ENCODE results near the gene UBL4B. TPM values are rescaled to one million over a fixed set of nuclear protein-coding genes. Genes with fewer than 3 reads are reported as not detected.

The UBL4B gene
- polyA plus RNA-seq, 2 of the 4 experiments (the other 2 are of a cell fraction): not detected

DNA sequence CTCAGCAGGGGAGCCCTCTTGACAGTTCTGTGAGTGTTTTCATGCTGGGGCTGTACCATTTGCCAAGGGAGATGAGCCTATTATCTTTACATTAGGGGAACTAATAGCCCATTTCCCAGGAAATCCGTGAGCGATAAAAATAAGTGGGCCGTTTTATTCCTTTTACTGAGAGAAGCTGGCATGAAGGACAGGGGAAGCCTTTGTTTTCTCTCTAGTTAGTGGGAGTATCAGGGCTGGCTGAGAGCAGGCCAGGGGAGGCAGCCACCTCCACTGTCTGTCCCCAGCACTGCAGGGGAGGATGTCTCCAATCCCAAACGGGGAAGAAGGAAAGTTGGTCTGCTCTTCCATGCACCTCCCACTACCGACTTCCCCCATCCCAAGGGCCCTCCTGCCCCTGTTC, 2.5 kb downstream of the UBL4B start:
- Histone ChIP-seq H3K4me1 (no peaks in the 10 kb centered on the region), H3K9me3 (no peaks in the 10 kb centered on the region), H3K4me3 (no peak overlapping the region), H3K4me2 (no peak overlapping the region), H3K27ac (no peak overlapping the region)
- no peak for TF ChIP-seq HEYL (CRISPR knock-in tag; IDR thresholded peaks at IDR 0.05)
- TF ChIP-seq, protein P1, sequence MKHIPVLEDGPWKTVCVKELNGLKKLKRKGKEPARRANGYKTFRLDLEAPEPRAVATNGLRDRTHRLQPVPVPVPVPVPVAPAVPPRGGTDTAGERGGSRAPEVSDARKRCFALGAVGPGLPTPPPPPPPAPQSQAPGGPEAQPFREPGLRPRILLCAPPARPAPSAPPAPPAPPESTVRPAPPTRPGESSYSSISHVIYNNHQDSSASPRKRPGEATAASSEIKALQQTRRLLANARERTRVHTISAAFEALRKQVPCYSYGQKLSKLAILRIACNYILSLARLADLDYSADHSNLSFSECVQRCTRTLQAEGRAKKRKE (CRISPR knock-in tag; IDR thresholded peaks at IDR 0.05; ENCODE audit: low read depth): no peak
- TF ChIP-seq ZC3H11A (IDR thresholded peaks at IDR 0.05): no peak
- TF ChIP-seq ZSCAN20 (CRISPR knock-in tag; IDR thresholded peaks at IDR 0.05): no peak
- TF ChIP-seq RFX5 (IDR thresholded peaks at IDR 0.05): no peak
- TF ChIP-seq, protein P2, sequence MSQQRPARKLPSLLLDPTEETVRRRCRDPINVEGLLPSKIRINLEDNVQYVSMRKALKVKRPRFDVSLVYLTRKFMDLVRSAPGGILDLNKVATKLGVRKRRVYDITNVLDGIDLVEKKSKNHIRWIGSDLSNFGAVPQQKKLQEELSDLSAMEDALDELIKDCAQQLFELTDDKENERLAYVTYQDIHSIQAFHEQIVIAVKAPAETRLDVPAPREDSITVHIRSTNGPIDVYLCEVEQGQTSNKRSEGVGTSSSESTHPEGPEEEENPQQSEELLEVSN (IDR thresholded peaks at IDR 0.05; ENCODE audit: borderline replicate concordance, low read depth): no peak
- TF ChIP-seq BHLHE40 (IDR thresholded peaks at IDR 0.05; ENCODE audit: low read depth, low read length): no peak
- TF ChIP-seq SREBF2 (IDR thresholded peaks at IDR 0.05): no peak
- TF ChIP-seq, protein P3, sequence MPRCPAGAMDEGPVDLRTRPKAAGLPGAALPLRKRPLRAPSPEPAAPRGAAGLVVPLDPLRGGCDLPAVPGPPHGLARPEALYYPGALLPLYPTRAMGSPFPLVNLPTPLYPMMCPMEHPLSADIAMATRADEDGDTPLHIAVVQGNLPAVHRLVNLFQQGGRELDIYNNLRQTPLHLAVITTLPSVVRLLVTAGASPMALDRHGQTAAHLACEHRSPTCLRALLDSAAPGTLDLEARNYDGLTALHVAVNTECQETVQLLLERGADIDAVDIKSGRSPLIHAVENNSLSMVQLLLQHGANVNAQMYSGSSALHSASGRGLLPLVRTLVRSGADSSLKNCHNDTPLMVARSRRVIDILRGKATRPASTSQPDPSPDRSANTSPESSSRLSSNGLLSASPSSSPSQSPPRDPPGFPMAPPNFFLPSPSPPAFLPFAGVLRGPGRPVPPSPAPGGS (IDR thresholded peaks at IDR 0.05): no peak
- no peak for TF ChIP-seq ESRRA (IDR thresholded peaks at IDR 0.05; ENCODE audit: borderline replicate concordance, low read length)
- TF ChIP-seq MAFK (IDR thresholded peaks at IDR 0.05; ENCODE audit: partially characterized antibody): no peak
- no peak for TF ChIP-seq MAZ (IDR thresholded peaks at IDR 0.05; ENCODE audit: borderline replicate concordance, low read depth, low read length)
- ChIA-PET CTCF (interaction anchor here (1.4 to 3.1 kb wide), 6 partner anchors 9 to 55 kb away, joined by 3 to 11 read pairs (median 6); no protein-coding TSS in a partner anchor), POLR2A (no interaction called here)
- no peak for ATAC-seq
- 44% methylated on average over 5 of the region's 5 CpGs for WGBS (ENCODE audit: missing lambda C conversion rate)
- DNase-seq (ENCODE audit: low read depth in 1 of 2, low spot score in 1 of 2): no peak
- no peak for FAIRE-seq

DNA sequence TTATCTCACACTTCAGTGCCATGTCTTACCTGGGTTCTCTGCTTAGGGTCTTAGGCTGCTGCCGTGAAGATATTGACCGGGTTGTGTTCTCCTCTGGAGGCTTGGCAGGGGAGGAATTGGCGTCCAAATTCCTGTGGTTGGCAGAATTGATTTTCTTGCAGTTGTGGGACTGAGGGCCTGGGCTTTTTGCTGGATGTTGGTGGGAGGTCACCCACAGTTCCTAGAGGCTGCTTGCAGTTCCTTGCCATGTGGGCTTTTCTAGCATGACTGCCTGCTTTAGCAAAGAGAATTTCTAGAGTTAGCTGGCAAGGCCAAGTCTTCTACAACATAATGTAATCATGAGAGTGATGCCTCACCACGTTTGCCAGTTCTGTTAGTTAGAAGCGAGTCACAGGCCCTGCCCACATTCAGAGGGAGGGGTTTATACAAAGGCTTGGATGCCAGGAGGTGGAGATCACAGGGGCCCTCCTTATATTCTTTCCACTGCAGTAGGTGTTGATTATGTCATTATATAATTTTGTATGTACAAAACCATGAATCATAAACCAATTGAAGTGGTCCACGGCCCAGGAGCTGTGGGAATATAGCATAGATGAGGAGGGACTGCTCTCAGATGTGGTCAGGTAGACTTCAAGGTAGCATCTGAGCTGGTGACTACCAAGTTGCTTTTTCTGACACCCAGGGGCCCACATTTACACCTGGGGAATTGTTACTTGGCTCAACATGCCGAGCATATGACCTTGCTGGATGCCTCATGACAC, 6.6 kb downstream of the UBL4B start:
- POLR2A ChIA-PET: interaction anchor here (0.5 kb wide), 1 partner anchor 14 kb away, joined by 3 read pairs; no protein-coding TSS in a partner anchor
- no peak for FAIRE-seq
- ATAC-seq: no peak
- no peak overlapping the region for H3K27ac ChIP-seq
- CTCF ChIA-PET: interaction anchor here (1.0 to 2.7 kb wide), 2 partner anchors 14 to 59 kb away, joined by 4 to 17 read pairs; no protein-coding TSS in a partner anchor
- H3K4me3 ChIP-seq: no peak overlapping the region
- TF ChIP-seq EHF (CRISPR knock-in tag; IDR thresholded peaks at IDR 0.05): no peak
- TF ChIP-seq BHLHE40 (IDR thresholded peaks at IDR 0.05; ENCODE audit: low read depth, low read length): no peak
- no peak for TF ChIP-seq RAD21 (conservative IDR thresholded peaks at IDR 0.05 in 1 of 2, IDR thresholded peaks at IDR 0.05 in 1 of 2)
- no peak for TF ChIP-seq CHD4 (IDR thresholded peaks at IDR 0.05; ENCODE audit: borderline replicate concordance)
- no peak for TF ChIP-seq HOXA7 (CRISPR knock-in tag; IDR thresholded peaks at IDR 0.05)
- no peak for TF ChIP-seq RARB (CRISPR knock-in tag; IDR thresholded peaks at IDR 0.05)
- no peak for TF ChIP-seq SREBF2 (IDR thresholded peaks at IDR 0.05)
- TF ChIP-seq RNF2 (IDR thresholded peaks at IDR 0.05; ENCODE audit: borderline replicate concordance, low read depth): no peak
- no peak for TF ChIP-seq NFE2L2 (conservative IDR thresholded peaks at IDR 0.05; ENCODE audit: low read length)
- TF ChIP-seq, protein P4, sequence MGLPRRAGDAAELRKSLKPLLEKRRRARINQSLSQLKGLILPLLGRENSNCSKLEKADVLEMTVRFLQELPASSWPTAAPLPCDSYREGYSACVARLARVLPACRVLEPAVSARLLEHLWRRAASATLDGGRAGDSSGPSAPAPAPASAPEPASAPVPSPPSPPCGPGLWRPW (IDR thresholded peaks at IDR 0.05): no peak
- no peak for TF ChIP-seq ZFP36 (IDR thresholded peaks at IDR 0.05; ENCODE audit: borderline replicate concordance, partially characterized antibody)
- no peaks in the 10 kb centered on the region for H3K4me1 ChIP-seq
- peaks cover 9% of the 10 kb centered on the region for H3K9me3 ChIP-seq
- no peak for DNase-seq (ENCODE audit: low read depth in 1 of 2, low spot score in 1 of 2)
- no peak overlapping the region for H3K4me2 ChIP-seq
- 32% methylated on average over 5 of the region's 7 CpGs for WGBS (ENCODE audit: missing lambda C conversion rate)
